ENCODE measurements around the gene TTR. TPM values are rescaled to one million over a fixed set of nuclear protein-coding genes. Genes with fewer than 3 reads are reported as not detected.

The TTR gene
- total RNA-seq, 2 donors from 2014 or later: 145 to 352 TPM

GRCh38 chr18:31572368-31572767 is 19.3 kb upstream of the TTR start:
- TF ChIP-seq POLR2A (IDR thresholded peaks at IDR 0.05) (no peak), CTCF (IDR thresholded peaks at IDR 0.05) (no peak)
- ATAC-seq (no peak), DNase-seq (no peak)

GRCh38 chr18:31573051-31573450 is 18.6 kb upstream of the TTR start:
- H3K9me3 ChIP-seq: no peaks in the 10 kb centered on the region
- DNase-seq (no peak), ATAC-seq (no peak)
- TF ChIP-seq POLR2A (IDR thresholded peaks at IDR 0.05) (no peak), CTCF (IDR thresholded peaks at IDR 0.05) (no peak)
- no peak overlapping the region for H3K4me3 ChIP-seq
- peaks cover 8% of the 10 kb centered on the region for H3K4me1 ChIP-seq
- WGBS, 2 donors: 75 to 86% methylated on average over 3 of the region's 3 CpGs
- intact Hi-C loops (cut with DNase I): no loop called here
- H3K27me3 ChIP-seq: no peaks in the 10 kb centered on the region
- H3K27ac ChIP-seq: no peak overlapping the region
- no peaks in the 10 kb centered on the region for H3K36me3 ChIP-seq (replicated peaks in 1 of 2; ENCODE audit: insufficient read depth in 1 of 2, low read depth in 2 of 2)

More at GRCh38 chr18:31572368-31572767, 19.3 kb upstream of the TTR start:
- no peak overlapping the region for H3K27ac ChIP-seq
- H3K36me3 ChIP-seq (replicated peaks in 1 of 2; ENCODE audit: insufficient read depth in 1 of 2, low read depth in 2 of 2): no peaks in the 10 kb centered on the region
- H3K27me3 ChIP-seq: no peaks in the 10 kb centered on the region
- H3K9me3 ChIP-seq: no peaks in the 10 kb centered on the region
- no peak overlapping the region for H3K4me3 ChIP-seq
- intact Hi-C loops (cut with DNase I): no loop called here
- 76 to 85% methylated on average over 9 of the region's 9 CpGs for WGBS, 2 donors
- H3K4me1 ChIP-seq: peaks cover 5% of the 10 kb centered on the region

- DNase-seq: no peak
- H3K9me3 ChIP-seq: no peaks in the 10 kb centered on the region
- H3K4me1 ChIP-seq: peaks cover 11% of the 10 kb centered on the region
- no peak overlapping the region for H3K27ac ChIP-seq
- TF ChIP-seq POLR2A (IDR thresholded peaks at IDR 0.05): no peak
- H3K4me3 ChIP-seq: no peak overlapping the region
- intact Hi-C loops (cut with DNase I): no loop called here
- no peak for ATAC-seq
- no peaks in the 10 kb centered on the region for H3K27me3 ChIP-seq
- no peaks in the 10 kb centered on the region for H3K36me3 ChIP-seq (replicated peaks in 1 of 2; ENCODE audit: insufficient read depth in 1 of 2, low read depth in 2 of 2)
- WGBS, 2 donors: 75 to 90% methylated on average over 1 of the region's 1 CpG
Observed at GRCh38 chr18:31574359-31574758, 17.3 kb upstream of the TTR start.

GRCh38 chr18:31575515-31576257 is 16.0 kb upstream of the TTR start:
- no peak for ATAC-seq
- Histone ChIP-seq H3K4me1 (peaks cover 11% of the 10 kb centered on the region), H3K27me3 (no peaks in the 10 kb centered on the region), H3K9me3 (no peaks in the 10 kb centered on the region), H3K36me3 (replicated peaks in 1 of 2; ENCODE audit: insufficient read depth in 1 of 2, low read depth in 2 of 2) (no peaks in the 10 kb centered on the region), H3K4me3 (no peak overlapping the region), H3K27ac (no peak overlapping the region)
- no peak for DNase-seq
- 26% methylated on average over 3 of the region's 3 CpGs for WGBS, 2 donors
- intact Hi-C loops (cut with DNase I): no loop called here
- TF ChIP-seq POLR2A (IDR thresholded peaks at IDR 0.05): no peak
- TF ChIP-seq CTCF (IDR thresholded peaks at IDR 0.05): no peak

GRCh38 chr18:31576670-31577069 is 15.0 kb upstream of the TTR start:
- DNase-seq: no peak
- no peaks in the 10 kb centered on the region for H3K9me3 ChIP-seq
- no peak for ATAC-seq
- no peak for TF ChIP-seq POLR2A (IDR thresholded peaks at IDR 0.05)
- TF ChIP-seq CTCF (IDR thresholded peaks at IDR 0.05): no peak
- intact Hi-C loops (cut with DNase I): no loop called here
- no peaks in the 10 kb centered on the region for H3K27me3 ChIP-seq
- H3K4me1 ChIP-seq: peaks cover 11% of the 10 kb centered on the region
- WGBS, 2 donors: 54 to 75% methylated on average over 4 of the region's 4 CpGs
- no peaks in the 10 kb centered on the region for H3K36me3 ChIP-seq (replicated peaks in 1 of 2; ENCODE audit: insufficient read depth in 1 of 2, low read depth in 2 of 2)
- H3K27ac ChIP-seq: no peak overlapping the region
- H3K4me3 ChIP-seq: no peak overlapping the region
